H1 (cell line): Measurements from ENCODE around the gene CCDC110. TPM values are rescaled to one million over a fixed set of nuclear protein-coding genes. Genes with fewer than 3 reads are reported as not detected.
A peak's percentile ranks its signal among the peaks of the same experiment; 100 is the strongest.

Experiments used
- POLR2A ChIP-seq, 2 experiments: IDR thresholded peaks; 1 replicate in 1 of 2; 2 replicates in 1 of 2; pipeline ENCODE4 v1.6.1; 2011; ENCODE audit warnings: low read depth in 2 of 2, low read length in 2 of 2, mild to moderate bottlenecking in 2 of 2; ENCODE audit errors: control extremely low read depth in 1 of 2
- SAP30 ChIP-seq: fragments of 300-600 bp; sonication (generic); IDR thresholded peaks from 2 replicates; pipeline ENCODE4 v1.7.1; 2012; ENCODE audit warnings: low read length, moderate library complexity, mild to moderate bottlenecking, inconsistent platforms; ENCODE audit not compliant: insufficient read depth, insufficient replicate concordance
- SIN3A ChIP-seq, 2 experiments: IDR thresholded peaks in 1 of 2; conservative IDR thresholded peaks in 1 of 2; 2 replicates each; pipeline ENCODE4 v1.6.1; 2011 to 2012; ENCODE audit warnings: low read length in 2 of 2, improper control_type of control experiment in 1 of 2, low read depth in 1 of 2, mild to moderate bottlenecking in 1 of 2
- TEAD4 ChIP-seq: IDR thresholded peaks from 2 replicates; pipeline ENCODE4 v1.6.1; 2012; ENCODE audit warnings: low read depth, low read length, inconsistent platforms, mixed read lengths
- polyA plus RNA-seq, 7 experiments: library from polyadenylated mRNA; depleted of rRNA in 3 of 7; stranded (reverse) in 5 of 7; unstranded in 2 of 7; fragments of >200 nt in 5 of 7; fragments of 200-250 nt in 2 of 7; gene quantifications; 1 replicate in 5 of 7; 2 replicates in 1 of 7; 4 replicates in 1 of 7; pipeline versions ENCODE4 v1.2.1 to v1.2.3, GENCODE V29; 2011 to 2013; ENCODE audit warnings: missing spikeins in 2 of 7, mixed read lengths in 2 of 7
- total RNA-seq: library from RNA; stranded (reverse); fragmentation: NEBNext Ultra II Directional; extraction: Animal tissue kit (Norgen Biotek cat#: 25700); gene quantifications from 2 replicates; pipeline ENCODE4 v1.2.1, GENCODE V29; 2021
- TF ChIP-seq, protein P1 (sequence below): IDR thresholded peaks from 2 replicates; pipeline ENCODE4 v1.6.1; 2012; ENCODE audit warnings: low read length, inconsistent platforms

The CCDC110 gene
- total and polyA plus RNA-seq, 2 of the 8 experiments (the other 6 are each of a cell fraction or from before 2014, with no cell fraction given): 0.33 to 3.1 TPM

- TF ChIP-seq SIN3A (conservative IDR thresholded peaks at IDR 0.05 in 1 of 2, IDR thresholded peaks at IDR 0.05 in 1 of 2; ENCODE audit: low read depth in 1 of 2, low read length in 2 of 2) (peak in 1 of 2 experiments; percentile 92; a peak in 2 of 4 replicates), POLR2A (IDR thresholded peaks at IDR 0.05; ENCODE audit: control extremely low read depth in 1 of 2, low read depth in 2 of 2, low read length in 2 of 2) (peak; percentile 14 to 72; a peak in 2 of 3 replicates), TEAD4 (peak; percentile 29; the same call in 1 of the 2 replicates), SAP30 (peak; percentile 63)
- TF ChIP-seq, protein P1, sequence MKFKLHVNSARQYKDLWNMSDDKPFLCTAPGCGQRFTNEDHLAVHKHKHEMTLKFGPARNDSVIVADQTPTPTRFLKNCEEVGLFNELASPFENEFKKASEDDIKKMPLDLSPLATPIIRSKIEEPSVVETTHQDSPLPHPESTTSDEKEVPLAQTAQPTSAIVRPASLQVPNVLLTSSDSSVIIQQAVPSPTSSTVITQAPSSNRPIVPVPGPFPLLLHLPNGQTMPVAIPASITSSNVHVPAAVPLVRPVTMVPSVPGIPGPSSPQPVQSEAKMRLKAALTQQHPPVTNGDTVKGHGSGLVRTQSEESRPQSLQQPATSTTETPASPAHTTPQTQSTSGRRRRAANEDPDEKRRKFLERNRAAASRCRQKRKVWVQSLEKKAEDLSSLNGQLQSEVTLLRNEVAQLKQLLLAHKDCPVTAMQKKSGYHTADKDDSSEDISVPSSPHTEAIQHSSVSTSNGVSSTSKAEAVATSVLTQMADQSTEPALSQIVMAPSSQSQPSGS: no peak
Observed at GRCh38 chr4:185396724-185397385, 74.7 kb downstream of the CCDC110 start, which contains the start of gene ANKRD37 (continued).
